ENCODE data around the gene CDK5. TPM values are rescaled to one million over a fixed set of nuclear protein-coding genes. Genes with fewer than 3 reads are reported as not detected.
A peak's percentile ranks its signal among the peaks of the same experiment; 100 is the strongest.

CDK5 gene
- total RNA-seq, 5 donors from 2014 or later (not counting 1 experiment from before 2014, with no cell fraction given) = 5.3 to 8.4 (median 6.5) TPM

DNA sequence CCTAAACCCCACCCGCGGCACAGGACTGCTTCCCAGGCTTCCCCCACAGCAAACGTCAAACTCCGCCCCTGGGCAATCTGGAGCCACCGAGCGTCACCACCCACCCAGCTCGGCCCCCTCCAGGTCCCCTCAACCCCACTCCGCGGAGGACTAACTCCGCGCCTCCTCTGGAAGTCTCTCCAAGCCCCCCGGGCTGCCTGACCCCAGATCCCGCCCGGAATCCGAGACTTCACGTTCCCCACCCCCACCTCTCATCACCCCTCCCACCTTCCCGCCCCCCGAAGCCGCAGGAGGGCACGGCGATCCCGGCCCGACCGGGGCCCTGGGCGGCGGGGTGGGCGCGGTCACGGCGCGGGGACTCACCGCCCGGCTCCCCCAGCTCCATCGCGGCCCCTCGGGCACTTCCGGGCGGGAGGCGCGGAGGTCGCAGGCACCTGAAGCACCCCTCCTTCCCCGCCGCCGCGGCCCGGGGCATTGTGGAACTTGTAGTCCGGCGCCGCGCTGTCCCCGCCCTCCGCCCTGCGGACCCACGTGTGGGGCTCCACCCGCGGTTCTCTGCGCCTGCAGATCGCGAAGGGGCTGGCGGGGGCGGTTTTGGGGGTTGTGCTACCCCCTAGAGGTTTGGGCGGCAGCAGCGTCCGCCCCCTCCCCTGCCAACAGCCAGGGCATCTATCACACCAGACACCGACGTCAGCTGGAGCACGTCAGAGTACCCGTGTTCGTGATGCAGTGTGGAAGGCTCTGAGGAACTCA, 25.6 kb upstream of the CDK5 start, which contains the start of gene TMUB1:
TMUB1 (minus strand) TSS at position 423 of the 753 bp plus-strand sequence. CDS start 930 bp downstream, outside the sequence.
- Mint-ChIP-seq H3K27ac (peak within 1 kb of the TSS; percentile 88 to 89), H3K4me3 (peak within 1 kb of the TSS; percentile 85 to 89 (median 88)), H3K4me1 (peaks cover 39 to 53% (median 44%) of the 10 kb centered on the region in 3 donors), H3K9me3 (no peaks in the 10 kb centered on the region), H3K36me3 (no peaks in the 10 kb centered on the region), H3K27me3 (peaks cover 4 to 7% of the 10 kb centered on the region in 2 donors)
- WGBS (ENCODE audit: insufficient coverage) = under 1% methylated on average over 58 of the region's 69 CpGs
- POLR2A ChIA-PET = interaction anchor here in 1 of 2 donors (1.7 kb wide), 1 partner anchor 55 kb away, joined by 8 read pairs; the partner anchor contains the start of gene ABCB8
- CTCF ChIA-PET = interaction anchor here in 1 of 2 donors (1.0 kb wide), 1 partner anchor 55 kb away, joined by 4 read pairs; the partner anchor contains the start of gene ABCB8
- peak; percentile 63 to 71 (median 68) for ATAC-seq (replicated peaks in 1 of 4)
- Histone ChIP-seq H3K4me1 (ENCODE audit: control insufficient read depth in 1 of 2, extremely low read depth in 1 of 2, insufficient read depth in 2 of 2, low read length in 2 of 2) (peaks cover 21 to 79% of the 10 kb centered on the region in 2 experiments), H3K27me3 (replicated peaks in 1 of 2; ENCODE audit: control insufficient read depth in 2 of 2, extremely low read depth in 1 of 2, insufficient read depth in 2 of 2, low read length in 1 of 2) (peaks cover 0 to 13% of the 10 kb centered on the region in 2 experiments), H3K9me3 (no peaks in the 10 kb centered on the region), H3K4me3 (ENCODE audit: control insufficient read depth in 1 of 2, extremely low read depth in 1 of 2, low read length in 1 of 2) (peak within 1 kb of the TSS; percentile 61 to 79), H3K27ac (ENCODE audit: low read length) (peak within 1 kb of the TSS; percentile 82), H3K36me3 (ENCODE audit: control insufficient read depth in 2 of 2, extremely low read depth in 1 of 2, insufficient read depth in 1 of 2, low read length in 1 of 2) (no peaks in the 10 kb centered on the region)
- DNase-seq = peak; percentile 72 to 93 (median 82)

GRCh38 chr7:151082141-151083070, 24.7 kb upstream of the CDK5 start:
- Mint-ChIP-seq H3K9me3 (no peaks in the 10 kb centered on the region), H3K27ac (peak overlapping the region; percentile 88 to 89), H3K36me3 (no peaks in the 10 kb centered on the region), H3K4me1 (peaks cover 38 to 51% (median 43%) of the 10 kb centered on the region in 3 donors), H3K27me3 (peaks cover 4 to 7% of the 10 kb centered on the region in 2 donors), H3K4me3 (peak overlapping the region; percentile 85 to 89 (median 88))
- ATAC-seq (replicated peaks in 1 of 4) = no peak
- POLR2A ChIA-PET = no interaction called here
- peak overlapping the region; percentile 61 to 79 for H3K4me3 ChIP-seq (ENCODE audit: control insufficient read depth in 1 of 2, extremely low read depth in 1 of 2, low read length in 1 of 2)
- DNase-seq = no peak
- 70% methylated on average over 31 of the region's 42 CpGs for WGBS (ENCODE audit: insufficient coverage)
- peak overlapping the region; percentile 82 for H3K27ac ChIP-seq (ENCODE audit: low read length)
- H3K4me1 ChIP-seq (ENCODE audit: control insufficient read depth in 1 of 2, extremely low read depth in 1 of 2, insufficient read depth in 2 of 2, low read length in 2 of 2) = peaks cover 17 to 73% of the 10 kb centered on the region in 2 experiments
- H3K27me3 ChIP-seq (replicated peaks in 1 of 2; ENCODE audit: control insufficient read depth in 2 of 2, extremely low read depth in 1 of 2, insufficient read depth in 2 of 2, low read length in 1 of 2) = peaks cover 0 to 8% of the 10 kb centered on the region in 2 experiments
- no peaks in the 10 kb centered on the region for H3K9me3 ChIP-seq
- H3K36me3 ChIP-seq (ENCODE audit: control insufficient read depth in 2 of 2, extremely low read depth in 1 of 2, insufficient read depth in 1 of 2, low read length in 1 of 2) = no peaks in the 10 kb centered on the region
- CTCF ChIA-PET = interaction anchor here in 1 of 2 donors (1.0 kb wide), 1 partner anchor 54 kb away, joined by 4 read pairs; the partner anchor contains the start of gene ABCB8

GRCh38 chr7:151081170-151082101, 23.7 kb upstream of the CDK5 start:
- peaks cover 17 to 70% of the 10 kb centered on the region in 2 experiments for H3K4me1 ChIP-seq (ENCODE audit: control insufficient read depth in 1 of 2, extremely low read depth in 1 of 2, insufficient read depth in 2 of 2, low read length in 2 of 2)

DNA sequence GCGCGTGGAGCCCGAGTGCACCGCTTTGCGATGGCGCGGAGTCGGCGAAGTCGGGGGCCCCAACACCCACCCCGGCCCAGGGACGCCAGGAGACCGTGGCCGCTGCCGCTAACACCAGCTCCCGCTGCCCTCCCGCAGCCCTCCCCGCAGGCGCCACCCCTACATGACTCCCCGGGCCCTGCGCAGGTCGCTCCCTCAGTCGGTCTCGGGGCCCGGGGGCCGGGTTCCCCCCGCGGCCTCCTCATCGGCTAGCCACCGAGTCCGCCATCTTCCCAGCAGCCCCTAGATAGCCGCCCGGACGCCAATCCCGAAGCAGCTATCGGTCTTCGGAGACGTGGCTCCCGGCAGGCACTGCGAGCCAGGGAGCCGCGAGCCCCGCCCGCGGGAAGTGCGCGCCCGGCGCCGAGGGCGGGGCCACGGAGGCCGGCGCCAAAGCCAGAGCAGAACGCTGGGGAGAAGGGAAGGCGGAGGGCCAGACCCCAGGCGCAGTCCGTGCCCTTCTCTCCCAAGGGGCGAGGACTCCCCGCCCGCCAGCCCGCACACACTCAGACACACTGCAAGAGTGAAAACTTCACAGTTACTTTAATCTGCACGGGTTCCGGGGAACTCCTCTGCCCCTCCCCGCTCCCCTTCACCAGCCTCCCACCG, 22.9 kb upstream of the CDK5 start, which contains the start of gene FASTK:
FASTK (minus strand) TSS at position 288 of the 648 bp plus-strand sequence; CDS start at position 245, 43 bp downstream.
- 2% methylated on average over 66 of the region's 66 CpGs for WGBS (ENCODE audit: insufficient coverage)
- Histone ChIP-seq H3K4me3 (ENCODE audit: control insufficient read depth in 1 of 2, extremely low read depth in 1 of 2, low read length in 1 of 2) (peak within 1 kb of the TSS; percentile 77 to 90), H3K27me3 (replicated peaks in 1 of 2; ENCODE audit: control insufficient read depth in 2 of 2, extremely low read depth in 1 of 2, insufficient read depth in 2 of 2, low read length in 1 of 2) (peaks cover 0 to under 1% of the 10 kb centered on the region in 2 experiments), H3K36me3 (ENCODE audit: control insufficient read depth in 2 of 2, extremely low read depth in 1 of 2, insufficient read depth in 1 of 2, low read length in 1 of 2) (peaks cover 4 to 11% of the 10 kb centered on the region in 2 donors), H3K27ac (ENCODE audit: low read length) (peak within 1 kb of the TSS; percentile 80), H3K9me3 (no peaks in the 10 kb centered on the region), H3K4me1 (ENCODE audit: control insufficient read depth in 1 of 2, extremely low read depth in 1 of 2, insufficient read depth in 2 of 2, low read length in 2 of 2) (peaks cover 15 to 66% of the 10 kb centered on the region in 2 experiments)
- ChIA-PET CTCF (interaction anchor here in 1 of 2 donors (0.5 to 1.2 kb wide), 4 partner anchors 22 to 139 kb away, joined by 3 to 6 read pairs (median 4); partner anchors contain the start of genes ABCB8 and SLC4A2), POLR2A (no interaction called here)
- Mint-ChIP-seq H3K27ac (peak within 1 kb of the TSS; percentile 79 to 82), H3K9me3 (no peaks in the 10 kb centered on the region), H3K27me3 (peaks cover 4 to 7% of the 10 kb centered on the region in 2 donors), H3K4me3 (peak within 1 kb of the TSS; percentile 80 to 89 (median 85)), H3K36me3 (peaks cover 7% of the 10 kb centered on the region), H3K4me1 (peaks cover 36 to 47% (median 39%) of the 10 kb centered on the region in 3 donors)
- ATAC-seq (replicated peaks in 1 of 4) (peak; percentile 75 to 89 (median 86)), DNase-seq (peak; percentile 67 to 92 (median 85))

More at GRCh38 chr7:151081170-151082101, 23.7 kb upstream of the CDK5 start:
- peaks cover 0 to 5% of the 10 kb centered on the region in 2 experiments for H3K27me3 ChIP-seq (replicated peaks in 1 of 2; ENCODE audit: control insufficient read depth in 2 of 2, extremely low read depth in 1 of 2, insufficient read depth in 2 of 2, low read length in 1 of 2)
- 69% methylated on average over 42 of the region's 64 CpGs for WGBS (ENCODE audit: insufficient coverage)
- H3K4me1 Mint-ChIP-seq = peaks cover 38 to 50% (median 43%) of the 10 kb centered on the region in 3 donors
- peak overlapping the region; percentile 57 to 90 for H3K4me3 ChIP-seq (ENCODE audit: control insufficient read depth in 1 of 2, extremely low read depth in 1 of 2, low read length in 1 of 2)
- no peaks in the 10 kb centered on the region for H3K36me3 Mint-ChIP-seq
- H3K9me3 Mint-ChIP-seq = no peaks in the 10 kb centered on the region
- H3K36me3 ChIP-seq (ENCODE audit: control insufficient read depth in 2 of 2, extremely low read depth in 1 of 2, insufficient read depth in 1 of 2, low read length in 1 of 2) = peaks cover 0 to 6% of the 10 kb centered on the region in 2 donors
- ATAC-seq (replicated peaks in 1 of 4) (no peak), DNase-seq (peak in 1 of 35 experiments; percentile 14)
- POLR2A ChIA-PET = no interaction called here
- CTCF ChIA-PET = interaction anchor here in 1 of 2 donors (0.5 to 1.2 kb wide), 4 partner anchors 23 to 139 kb away, joined by 3 to 6 read pairs (median 4); partner anchors contain the start of genes ABCB8 and SLC4A2
- peak overlapping the region; percentile 52 to 89 (median 85) for H3K4me3 Mint-ChIP-seq
- no peaks in the 10 kb centered on the region for H3K9me3 ChIP-seq
- no peak overlapping the region for H3K27ac Mint-ChIP-seq
- H3K27ac ChIP-seq (ENCODE audit: low read length) = peak overlapping the region; percentile 80
- peaks cover 4 to 7% of the 10 kb centered on the region in 2 donors for H3K27me3 Mint-ChIP-seq

GRCh38 chr7:151080067-151080521, 22.4 kb upstream of the CDK5 start:
- POLR2A ChIA-PET = no interaction called here
- Mint-ChIP-seq H3K27ac (peak overlapping the region; percentile 73 to 82), H3K27me3 (peaks cover 2 to 4% of the 10 kb centered on the region in 2 donors), H3K4me3 (peak overlapping the region; percentile 79 to 85 (median 80)), H3K36me3 (peaks cover 9% of the 10 kb centered on the region), H3K4me1 (peaks cover 31 to 42% (median 34%) of the 10 kb centered on the region in 3 donors), H3K9me3 (no peaks in the 10 kb centered on the region)
- no peak for DNase-seq
- Histone ChIP-seq H3K9me3 (no peaks in the 10 kb centered on the region), H3K36me3 (ENCODE audit: control insufficient read depth in 2 of 2, extremely low read depth in 1 of 2, insufficient read depth in 1 of 2, low read length in 1 of 2) (peaks cover 7 to 16% of the 10 kb centered on the region in 2 donors), H3K27me3 (replicated peaks in 1 of 2; ENCODE audit: control insufficient read depth in 2 of 2, extremely low read depth in 1 of 2, insufficient read depth in 2 of 2, low read length in 1 of 2) (no peaks in the 10 kb centered on the region), H3K4me3 (ENCODE audit: control insufficient read depth in 1 of 2, extremely low read depth in 1 of 2, low read length in 1 of 2) (peak overlapping the region; percentile 77 to 90), H3K27ac (ENCODE audit: low read length) (peak overlapping the region; percentile 64), H3K4me1 (ENCODE audit: control insufficient read depth in 1 of 2, extremely low read depth in 1 of 2, insufficient read depth in 2 of 2, low read length in 2 of 2) (peaks cover 15 to 60% of the 10 kb centered on the region in 2 experiments)
- CTCF ChIA-PET = interaction anchor here in 1 of 2 donors (1.0 to 1.2 kb wide), 3 partner anchors 21 to 62 kb away, joined by 3 to 6 read pairs (median 5); partner anchors contain the start of genes ABCB8 and SLC4A2
- ATAC-seq (replicated peaks in 1 of 4) = peak in 3 of 4 experiments; percentile 0 to 8 (median 1)
- under 1% methylated on average over 28 of the region's 31 CpGs for WGBS (ENCODE audit: insufficient coverage)

All from T-cell (primary cell).